Measurements from ENCODE around the gene NRDC. TPM values are rescaled to one million over a fixed set of nuclear protein-coding genes. Genes with fewer than 3 reads are reported as not detected.

Gene NRDC
- total RNA-seq, 1 donor from 2014 or later: 65.2 TPM

DNA sequence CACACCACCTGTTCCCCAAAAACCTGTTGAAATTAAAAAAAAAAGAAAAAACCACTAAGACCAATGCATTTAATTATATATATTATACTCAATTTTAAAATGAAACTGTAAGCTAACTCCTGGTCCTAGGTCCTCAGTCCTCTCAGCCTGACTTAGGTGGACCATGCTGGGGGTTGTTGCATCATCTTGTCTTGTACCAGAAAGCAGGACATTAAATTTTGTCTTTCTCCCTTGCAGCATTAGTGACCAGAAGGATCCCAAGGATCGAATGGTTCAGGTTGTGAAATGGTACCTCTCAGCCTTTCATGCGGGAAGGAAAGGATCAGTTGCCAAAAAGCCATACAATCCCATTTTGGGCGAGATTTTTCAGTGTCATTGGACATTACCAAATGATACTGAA, 97.6 kb downstream of the NRDC start:
- DNase-seq (ENCODE audit: low spot score in 2 of 2) (no peak), FAIRE-seq (no peak)

DNA sequence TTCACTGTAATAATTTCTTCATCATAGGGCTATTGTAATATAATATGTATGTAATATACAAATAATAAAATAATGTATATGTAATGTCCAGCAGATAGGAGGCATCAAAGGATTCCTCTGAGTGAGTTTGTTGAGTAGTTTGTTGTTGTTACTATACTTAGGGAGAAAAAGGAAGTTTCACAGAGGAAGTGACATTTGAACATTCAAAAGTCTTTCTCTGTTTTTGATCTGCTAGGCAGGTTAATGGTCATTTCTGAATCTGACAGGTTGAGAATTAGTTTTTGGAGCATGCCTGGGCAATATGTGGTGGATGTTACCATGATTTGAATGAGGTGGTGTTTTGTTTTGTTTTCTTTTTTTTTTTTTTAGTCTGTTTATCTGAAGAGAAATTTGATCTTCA, 102.1 kb downstream of the NRDC start:
- no peak for DNase-seq (ENCODE audit: low spot score in 2 of 2)
- no peak for FAIRE-seq

DNA sequence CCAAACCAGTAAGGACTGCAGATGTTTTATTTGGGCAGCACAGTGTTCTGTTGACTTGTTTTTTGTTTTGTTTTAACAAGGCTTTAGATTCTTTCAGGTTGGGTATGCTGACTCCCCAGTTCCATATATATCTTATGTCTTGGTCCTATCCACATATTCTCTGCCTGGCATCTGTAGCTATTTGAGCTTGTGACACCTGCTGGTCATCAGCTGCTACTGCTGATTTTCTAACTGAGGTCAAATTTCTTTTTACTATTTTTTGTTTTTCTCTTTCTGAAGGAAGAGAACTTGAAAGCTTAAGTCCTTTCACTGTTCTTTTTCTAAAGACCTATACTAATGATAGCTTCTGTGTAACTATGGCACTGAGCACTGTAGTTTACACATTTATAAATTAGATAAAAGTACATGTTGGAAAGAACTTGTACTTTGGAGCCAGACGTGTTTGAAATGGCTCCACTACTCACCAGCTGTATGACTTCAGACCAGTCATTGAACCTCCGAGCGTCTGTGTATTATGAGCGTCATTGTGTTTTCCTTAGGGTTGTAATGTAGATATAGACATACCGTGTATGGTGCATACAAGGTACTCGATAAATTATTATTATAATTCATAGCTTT, 109.4 kb downstream of the NRDC start:
- DNase-seq (ENCODE audit: low spot score in 2 of 2): peak; percentile 12 to 45
- peak; percentile 86 for FAIRE-seq

- no peak for DNase-seq (ENCODE audit: low spot score in 2 of 2)
- FAIRE-seq: no peak
Measured at GRCh38 chr1:51761351-51761750, 117.2 kb downstream of the NRDC start.

DNA sequence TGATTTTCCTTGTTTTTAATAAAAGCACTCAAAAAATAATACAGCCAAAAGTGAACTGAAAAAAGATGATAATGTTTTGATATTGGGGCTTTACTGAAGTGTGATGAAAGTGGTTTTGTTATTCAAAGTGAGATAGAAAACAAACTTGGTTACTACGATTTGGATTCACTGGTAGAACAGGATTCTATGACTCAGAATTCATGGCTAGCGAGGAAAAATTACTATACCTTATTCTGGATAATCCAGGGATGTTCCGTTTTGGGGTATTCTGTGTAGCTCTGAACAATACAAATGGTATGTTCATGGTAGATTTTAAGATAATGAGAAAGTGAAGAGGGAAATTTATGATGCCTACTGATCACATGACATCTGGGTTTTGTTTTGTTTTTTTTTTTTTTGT, 117.7 kb downstream of the NRDC start:
- no peak for FAIRE-seq

GRCh38 chr1:51758310-51758709, 120.2 kb downstream of the NRDC start:
- FAIRE-seq (no peak), DNase-seq (ENCODE audit: low spot score in 2 of 2) (no peak)

More for the DNA sequence above, 117.7 kb downstream of the NRDC start:
- no peak for DNase-seq (ENCODE audit: low spot score in 2 of 2)

DNA sequence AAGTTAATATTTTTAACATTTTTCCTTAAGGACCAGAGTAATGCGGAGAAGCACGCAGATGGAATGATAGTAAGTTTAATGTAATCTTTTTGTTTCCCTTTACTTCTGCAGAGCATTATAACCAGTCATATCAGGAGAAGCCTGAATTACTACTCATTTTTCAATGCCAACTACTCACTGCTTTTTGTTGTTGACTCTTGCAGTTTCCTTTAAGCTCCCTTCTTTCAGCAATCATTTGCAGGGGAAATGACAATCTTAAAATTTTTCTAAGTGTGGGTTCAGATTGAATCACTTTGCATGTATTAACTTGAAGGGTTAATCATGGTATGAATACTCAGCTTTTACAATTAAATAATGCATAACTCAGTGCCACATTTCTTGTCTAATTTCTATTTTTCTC, 122.2 kb downstream of the NRDC start:
- FAIRE-seq (no peak), DNase-seq (ENCODE audit: low spot score in 2 of 2) (no peak)

DNA sequence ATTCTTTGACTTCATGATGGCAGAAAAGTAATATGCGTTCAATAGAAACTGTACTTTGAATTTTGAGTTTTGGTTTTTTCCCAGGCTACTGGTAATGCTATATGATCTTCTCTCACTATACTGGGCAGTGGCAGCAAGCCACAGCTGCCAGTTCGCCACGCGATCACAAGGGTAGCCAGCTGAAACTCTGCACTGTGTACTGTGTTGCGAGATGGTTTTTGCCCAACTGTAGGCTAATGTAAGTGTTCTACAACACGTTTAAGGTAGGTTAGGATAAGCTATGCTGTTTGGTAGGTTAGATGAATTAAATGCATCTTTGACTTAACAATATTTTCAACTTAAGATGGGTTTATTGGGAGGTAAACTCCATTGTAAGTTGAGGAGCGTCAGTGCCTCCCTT, 123.1 kb downstream of the NRDC start:
- DNase-seq (ENCODE audit: low spot score in 2 of 2): no peak
- FAIRE-seq: no peak

DNA sequence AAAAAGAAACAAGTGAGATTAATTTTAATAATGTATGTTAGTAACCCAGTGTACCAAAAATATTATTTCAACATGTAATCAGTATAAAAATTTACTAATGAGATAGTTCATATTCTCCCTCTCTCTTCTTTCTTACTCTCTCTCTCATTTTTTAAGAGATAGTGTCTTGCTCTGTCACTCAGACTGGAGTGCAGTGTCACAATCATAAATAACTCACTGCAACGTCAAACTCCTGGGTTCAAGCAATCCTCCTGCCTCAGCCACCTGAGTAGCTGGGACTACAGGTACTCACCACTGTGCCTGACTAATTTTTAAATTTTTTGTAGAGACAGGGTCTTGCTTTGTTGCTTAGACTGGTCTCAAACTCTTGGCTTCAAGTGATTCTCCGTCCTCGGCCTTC, 123.9 kb downstream of the NRDC start:
- no peak for FAIRE-seq
- DNase-seq (ENCODE audit: low spot score in 2 of 2): no peak

- FAIRE-seq (no peak), DNase-seq (ENCODE audit: low spot score in 2 of 2) (no peak)
Measured at GRCh38 chr1:51753969-51754368, 124.6 kb downstream of the NRDC start.

DNA sequence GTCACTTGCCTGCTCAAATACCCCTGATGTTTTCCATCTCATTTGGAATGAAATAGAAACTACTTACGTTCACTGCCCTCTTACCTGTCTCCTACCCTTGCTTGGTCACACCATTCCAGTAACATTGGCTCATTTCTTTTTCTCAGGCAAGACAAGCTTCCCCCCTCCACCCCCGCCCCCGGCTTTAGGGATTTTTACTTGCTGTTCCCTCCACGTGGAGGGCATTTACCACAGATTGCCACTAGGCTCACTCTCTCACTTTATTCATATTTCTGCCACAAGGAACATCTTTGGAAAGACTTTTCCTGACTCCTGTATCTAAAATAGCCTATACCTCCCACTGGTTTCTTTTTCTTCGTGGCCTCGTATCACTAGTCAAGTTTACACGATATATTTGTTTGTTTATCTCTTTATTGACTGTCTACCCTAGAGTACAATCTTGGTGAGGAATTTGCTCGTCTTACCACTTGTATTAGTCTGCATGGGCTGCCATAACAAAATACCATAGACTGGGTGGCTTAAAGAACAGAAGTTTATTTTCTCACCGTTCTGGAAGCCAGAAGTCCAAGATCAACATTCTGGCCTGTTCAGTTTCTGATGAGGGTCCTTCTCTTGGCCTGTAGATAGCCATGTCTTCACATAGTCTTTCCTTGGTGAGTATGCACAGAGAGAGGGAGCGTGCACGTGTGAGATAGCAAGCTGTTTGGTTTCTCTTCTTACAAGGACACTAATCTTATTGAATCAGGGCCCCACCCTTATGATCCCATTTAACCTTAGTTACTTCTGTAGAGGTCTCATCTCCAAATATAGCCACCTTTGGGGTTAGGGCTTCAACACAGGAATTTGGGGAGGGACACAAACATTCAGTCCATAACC, 126.2 kb downstream of the NRDC start:
- FAIRE-seq (no peak), DNase-seq (ENCODE audit: low spot score in 2 of 2) (no peak)

- DNase-seq (ENCODE audit: low spot score in 2 of 2) (no peak), FAIRE-seq (no peak)
Measured at GRCh38 chr1:51750729-51751128, 127.8 kb downstream of the NRDC start.

DNA sequence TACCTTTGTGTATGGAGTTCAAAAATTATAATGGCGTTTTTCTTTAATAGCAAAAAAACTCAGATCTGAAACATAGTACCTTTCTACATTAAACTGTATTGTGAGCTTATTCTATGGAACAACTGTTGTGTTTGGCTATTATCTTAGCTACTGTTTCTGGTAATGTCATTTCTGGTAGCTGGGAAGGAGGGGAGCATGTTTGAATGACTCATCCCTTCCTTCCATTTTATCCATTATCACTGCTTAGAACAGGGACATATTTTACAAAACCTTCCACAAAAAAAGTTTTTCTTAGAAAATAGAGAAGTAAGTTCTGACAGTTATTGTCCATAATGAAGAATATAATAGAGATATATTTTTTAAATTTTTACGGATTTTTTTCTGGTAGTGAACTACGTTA, 128.3 kb downstream of the NRDC start:
- FAIRE-seq (peak; percentile 75), DNase-seq (ENCODE audit: low spot score in 2 of 2) (no peak)

DNA sequence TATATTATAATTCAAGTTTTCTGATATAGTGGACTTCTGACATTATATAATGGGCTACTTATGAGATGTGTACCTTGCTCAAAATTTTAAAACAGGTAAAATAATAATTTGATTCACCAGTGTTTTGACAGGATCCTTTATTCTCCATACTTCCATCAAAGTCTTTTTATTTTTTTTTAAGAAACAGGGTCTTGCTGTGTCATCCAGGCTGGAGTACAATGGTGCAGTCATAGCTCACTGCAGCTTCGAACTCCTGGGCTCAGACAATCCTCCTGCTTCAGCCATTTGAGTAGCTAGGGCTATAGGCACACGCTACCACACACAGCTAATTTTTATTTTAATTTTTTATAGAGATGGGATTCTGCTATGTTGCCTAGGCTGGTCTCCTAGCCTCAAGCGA, 129.4 kb downstream of the NRDC start:
- DNase-seq (ENCODE audit: low spot score in 2 of 2) (no peak), FAIRE-seq (no peak)

DNA sequence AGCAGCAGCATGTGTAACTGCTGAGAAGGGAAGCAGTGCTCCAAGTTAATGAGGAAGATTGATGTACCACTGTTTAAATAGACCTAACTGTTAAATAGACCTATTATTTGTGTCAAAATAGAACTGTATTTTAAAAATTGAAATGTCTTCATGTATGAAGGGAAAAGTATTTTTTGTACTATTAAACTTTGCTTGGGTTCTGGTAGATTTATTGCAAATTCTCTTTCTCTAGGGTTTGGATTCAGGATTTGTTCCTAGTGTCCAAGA, 133.3 kb downstream of the NRDC start:
- DNase-seq (ENCODE audit: low spot score in 2 of 2) (no peak), FAIRE-seq (no peak)

- FAIRE-seq (no peak), DNase-seq (ENCODE audit: low spot score in 2 of 2) (no peak)
Measured at GRCh38 chr1:51744506-51745303, 133.8 kb downstream of the NRDC start.

DNA sequence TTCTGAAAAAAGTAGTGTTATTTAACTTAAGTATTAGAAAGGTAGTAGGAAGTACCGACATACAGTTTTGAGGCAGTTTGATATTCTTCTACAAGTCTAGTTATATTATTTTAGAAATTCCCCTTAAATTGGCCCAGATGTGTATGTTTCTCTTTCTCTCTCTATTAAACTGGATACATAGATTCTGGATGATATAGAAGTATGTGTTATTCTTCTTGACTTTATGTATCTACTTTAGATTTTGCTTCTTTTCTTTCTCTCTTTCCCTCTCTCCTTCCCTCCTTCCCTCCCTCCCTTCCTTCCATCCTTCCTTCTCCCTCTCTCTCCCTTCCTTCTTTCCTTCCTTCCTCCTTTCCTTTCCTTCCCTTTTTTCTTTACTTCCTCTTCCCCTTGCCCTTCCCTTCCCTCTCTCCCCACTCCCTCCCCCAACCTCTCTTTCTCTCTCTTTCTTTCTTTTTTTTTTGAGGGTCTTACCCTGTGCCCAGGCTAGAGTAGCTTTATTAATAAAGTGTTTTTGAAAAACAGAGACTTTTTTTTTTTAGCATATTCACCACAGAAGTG, 137.3 kb downstream of the NRDC start:
- FAIRE-seq: no peak
- no peak for DNase-seq (ENCODE audit: low spot score in 2 of 2)

GRCh38 chr1:51740652-51741051, 137.9 kb downstream of the NRDC start:
- DNase-seq (ENCODE audit: low spot score in 2 of 2): no peak
- FAIRE-seq: no peak
